DOHH2 (cell line): ENCODE results near the gene ZDHHC24.
"Not testable (repeated sequence)": the region's sequence is repeated elsewhere in the genome, so short reads cannot be mapped to it uniquely, and the experiment has no call there.

ENCODE experiments used
- H3F3A ChIP-seq: fragments of 200-600 bp; sonication (generic), shearing (Covaris generic); 2 replicates; pipeline ENCODE4 v1.6.0; 2016; ENCODE audit warnings: antibody characterized with exemption, mild to moderate bottlenecking; ENCODE audit not compliant: control insufficient read depth, insufficient read depth
- H3K27ac ChIP-seq: fragments of 200-600 bp; sonication (generic); 2 replicates; pipeline ENCODE4 v1.5.1; 2014; ENCODE audit warnings: low read depth, mild to moderate bottlenecking, low read length, moderate library complexity
- H3K27me3 ChIP-seq: fragments of 200-600 bp; sonication (generic); 2 replicates; pipeline ENCODE4 v1.6.1; 2014; ENCODE audit warnings: mild to moderate bottlenecking, low read length, mixed read lengths; ENCODE audit not compliant: control insufficient read depth
- H3K36me3 ChIP-seq: fragments of 200-600 bp; sonication (generic); 2 replicates; pipeline ENCODE4 v1.6.1; 2014; ENCODE audit warnings: mild to moderate bottlenecking, low read length, moderate library complexity, mixed read lengths; ENCODE audit not compliant: control insufficient read depth
- H3K4me1 ChIP-seq: fragments of 200-600 bp; sonication (generic); 2 replicates; pipeline ENCODE4 v1.6.1; 2014; ENCODE audit warnings: mild to moderate bottlenecking, low read length, mixed read lengths; ENCODE audit not compliant: control insufficient read depth
- H3K4me2 ChIP-seq: fragments of 200-600 bp; sonication (generic); 2 replicates; pipeline ENCODE4 v1.6.0; 2014; ENCODE audit warnings: mild to moderate bottlenecking, low read length, moderate library complexity
- H3K4me3 ChIP-seq: fragments of 200-600 bp; sonication (generic); 2 replicates; pipeline ENCODE4 v1.5.1; 2014; ENCODE audit warnings: mild to moderate bottlenecking, low read length, mixed read lengths
- H3K79me2 ChIP-seq: fragments of 200-600 bp; sonication (generic); 2 replicates; pipeline ENCODE4 v1.6.1; 2014; ENCODE audit warnings: mild to moderate bottlenecking, low read length, mixed read lengths; ENCODE audit not compliant: control insufficient read depth
- H3K9me2 ChIP-seq: fragments of 200-600 bp; sonication (generic); replicated peaks from 2 replicates; pipeline ENCODE4 v1.6.1; 2014; ENCODE audit warnings: mild to moderate bottlenecking, low read length, mixed read lengths; ENCODE audit not compliant: control insufficient read depth
- H3K9me3 ChIP-seq: fragments of 200-600 bp; sonication (generic); 2 replicates; pipeline ENCODE4 v1.6.1; 2014; ENCODE audit warnings: antibody characterized with exemption, low read length, mixed read lengths; ENCODE audit not compliant: control insufficient read depth, insufficient read depth
- H4K20me1 ChIP-seq: fragments of 200-600 bp; sonication (generic); 2 replicates; pipeline ENCODE4 v1.6.0; 2014; ENCODE audit warnings: low read depth, mild to moderate bottlenecking, antibody characterized with exemption, low read length, moderate library complexity; ENCODE audit not compliant: control insufficient read depth, insufficient read depth
- EZH2phosphoT487 ChIP-seq: fragments of 200-600 bp; sonication (generic); IDR thresholded peaks from 2 replicates; pipeline ENCODE4 v1.6.1; 2017; ENCODE audit warnings: borderline replicate concordance, mild to moderate bottlenecking, antibody characterized with exemption, low read length, moderate library complexity, mixed read lengths
- TF ChIP-seq, protein P1 (sequence below): fragments of 200-600 bp; sonication (generic); IDR thresholded peaks from one replicate; pipeline ENCODE4 v1.5.1; 2014; ENCODE audit warnings: antibody characterized with exemption, mild to moderate bottlenecking, low read depth, low read length; ENCODE audit not compliant: poor library complexity, severe bottlenecking

The ZDHHC24 gene

DNA sequence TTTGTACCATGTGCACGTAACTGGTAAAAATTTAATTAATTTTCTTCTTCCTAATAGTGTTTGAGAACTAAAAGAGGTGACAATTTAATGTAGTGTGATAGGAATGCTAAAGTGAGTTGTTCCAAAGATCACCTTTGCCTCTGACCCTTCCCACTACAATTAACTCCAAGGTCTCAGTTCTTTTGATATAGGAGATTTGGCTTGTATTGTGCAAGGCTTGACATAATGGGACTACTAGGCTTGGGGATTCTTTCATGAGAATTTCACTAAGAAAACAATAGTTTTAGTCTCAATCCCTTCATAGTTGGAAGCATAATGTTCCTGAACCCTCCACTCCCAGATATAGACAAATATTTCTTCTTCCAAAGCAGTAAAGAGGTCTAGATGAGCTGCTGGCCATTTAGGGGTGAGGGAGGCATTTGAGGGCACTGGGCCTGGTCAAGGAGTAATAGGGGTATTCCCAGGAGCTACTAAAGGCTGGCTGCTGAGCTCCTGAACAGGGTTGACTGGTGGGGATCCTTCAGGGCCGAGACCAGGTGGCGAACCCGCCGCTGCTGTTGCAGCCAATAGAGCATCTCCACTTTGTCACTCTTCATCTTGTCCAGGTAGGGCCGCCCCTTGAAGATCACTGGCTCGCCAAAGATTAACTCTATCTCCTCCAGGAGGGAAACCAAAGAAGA, 44.3 kb upstream of the ZDHHC24 start:
- Histone ChIP-seq H3K79me2 (peaks cover 14% of the 10 kb centered on the region), H3K4me3 (no peak overlapping the region), H3K9me2 (no peaks in the 10 kb centered on the region), H3K4me2 (no peak overlapping the region), H3K36me3 (no peaks in the 10 kb centered on the region), H3K27me3 (0 out of 2 replicates have a peak, but pooled peaks cover 7% of the 10 kb centered on the region), H3K9me3 (no peaks in the 10 kb centered on the region), H3K27ac (no peak overlapping the region), H3K4me1 (peaks cover 19% of the 10 kb centered on the region), H3F3A (no peaks in the 10 kb centered on the region), H4K20me1 (no peaks in the 10 kb centered on the region)
- TF ChIP-seq, protein P1, sequence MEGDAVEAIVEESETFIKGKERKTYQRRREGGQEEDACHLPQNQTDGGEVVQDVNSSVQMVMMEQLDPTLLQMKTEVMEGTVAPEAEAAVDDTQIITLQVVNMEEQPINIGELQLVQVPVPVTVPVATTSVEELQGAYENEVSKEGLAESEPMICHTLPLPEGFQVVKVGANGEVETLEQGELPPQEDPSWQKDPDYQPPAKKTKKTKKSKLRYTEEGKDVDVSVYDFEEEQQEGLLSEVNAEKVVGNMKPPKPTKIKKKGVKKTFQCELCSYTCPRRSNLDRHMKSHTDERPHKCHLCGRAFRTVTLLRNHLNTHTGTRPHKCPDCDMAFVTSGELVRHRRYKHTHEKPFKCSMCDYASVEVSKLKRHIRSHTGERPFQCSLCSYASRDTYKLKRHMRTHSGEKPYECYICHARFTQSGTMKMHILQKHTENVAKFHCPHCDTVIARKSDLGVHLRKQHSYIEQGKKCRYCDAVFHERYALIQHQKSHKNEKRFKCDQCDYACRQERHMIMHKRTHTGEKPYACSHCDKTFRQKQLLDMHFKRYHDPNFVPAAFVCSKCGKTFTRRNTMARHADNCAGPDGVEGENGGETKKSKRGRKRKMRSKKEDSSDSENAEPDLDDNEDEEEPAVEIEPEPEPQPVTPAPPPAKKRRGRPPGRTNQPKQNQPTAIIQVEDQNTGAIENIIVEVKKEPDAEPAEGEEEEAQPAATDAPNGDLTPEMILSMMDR, result no peak
- no peak for TF ChIP-seq EZH2phosphoT487

- H3K27me3 ChIP-seq, H3K27ac ChIP-seq, H3K9me2 ChIP-seq, H4K20me1 ChIP-seq, H3K4me3 ChIP-seq, H3F3A ChIP-seq, H3K9me3 ChIP-seq, H3K36me3 ChIP-seq, H3K4me2 ChIP-seq: not testable (repeated sequence)
- Histone ChIP-seq H3K4me1 (peaks cover 16% of the 10 kb centered on the region), H3K79me2 (peaks cover 11% of the 10 kb centered on the region)
Measured at GRCh38 chr11:66589315-66589714, 43.5 kb upstream of the ZDHHC24 start.

DNA sequence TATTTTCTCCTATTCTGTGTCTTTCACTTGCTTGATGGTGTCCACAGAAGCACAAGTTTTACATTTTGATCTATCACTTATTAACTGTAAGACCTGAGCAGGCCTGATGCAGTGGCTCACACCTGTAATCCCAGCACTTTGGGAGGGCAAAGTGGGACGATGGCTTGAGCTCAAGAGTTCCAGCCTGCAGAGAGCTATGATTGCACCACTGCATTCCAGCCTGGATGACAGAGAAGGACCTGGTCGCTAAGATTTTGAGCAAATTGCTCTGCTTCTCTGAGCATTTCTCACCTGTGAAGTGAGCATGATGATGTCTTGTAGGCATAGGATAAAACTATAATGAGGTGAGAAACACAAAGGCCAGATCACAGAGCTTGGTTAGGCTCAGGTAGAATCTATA, 40.3 kb upstream of the ZDHHC24 start:
- Histone ChIP-seq H3K4me2 (no peak overlapping the region), H3K4me3 (no peak overlapping the region), H3K4me1 (no peaks in the 10 kb centered on the region), H3K9me2 (no peaks in the 10 kb centered on the region), H3F3A (no peaks in the 10 kb centered on the region), H3K9me3 (peaks cover 9% of the 10 kb centered on the region; the same call in 1 of the 2 replicates), H3K27me3 (0 out of 2 replicates have a peak, but pooled peaks cover 7% of the 10 kb centered on the region), H3K79me2 (no peaks in the 10 kb centered on the region), H4K20me1 (no peaks in the 10 kb centered on the region), H3K27ac (no peak overlapping the region), H3K36me3 (no peaks in the 10 kb centered on the region)
- no peak for TF ChIP-seq EZH2phosphoT487
- TF ChIP-seq, protein P1, result no peak

DNA sequence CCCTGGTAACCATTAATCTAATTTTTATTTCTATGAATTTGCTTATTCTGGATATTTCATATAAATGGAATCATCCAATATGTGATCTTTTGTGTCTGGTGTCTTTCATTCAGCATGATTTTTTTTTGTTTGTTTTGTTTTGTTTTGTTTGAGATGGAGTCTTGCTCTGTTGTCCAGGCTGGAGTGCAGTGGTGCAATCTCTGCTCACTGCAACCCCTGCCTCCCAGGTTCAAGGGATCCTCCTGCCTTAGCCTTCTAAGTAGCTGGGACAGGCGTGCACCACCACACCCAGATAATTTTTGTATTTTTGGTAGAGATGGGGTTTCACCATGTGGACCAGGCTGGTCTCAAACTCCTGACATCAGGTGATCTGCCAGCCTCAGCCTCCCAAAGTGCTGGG, 39.6 kb upstream of the ZDHHC24 start:
- not testable (repeated sequence) for H3K79me2 ChIP-seq, H3F3A ChIP-seq, H4K20me1 ChIP-seq

GRCh38 chr11:66582565-66583147, 36.8 kb upstream of the ZDHHC24 start:
- not testable (repeated sequence) for H3K4me2 ChIP-seq, H3K27me3 ChIP-seq, H3F3A ChIP-seq, H3K9me3 ChIP-seq, H3K4me3 ChIP-seq, H3K9me2 ChIP-seq, H3K27ac ChIP-seq, H3K4me1 ChIP-seq, H4K20me1 ChIP-seq, H3K36me3 ChIP-seq, H3K79me2 ChIP-seq

More for the DNA sequence above, 39.6 kb upstream of the ZDHHC24 start:
- not testable (repeated sequence) for H3K4me1 ChIP-seq, H3K27ac ChIP-seq, H3K36me3 ChIP-seq, H3K27me3 ChIP-seq, H3K4me3 ChIP-seq, H3K4me2 ChIP-seq, H3K9me2 ChIP-seq, H3K9me3 ChIP-seq
